ENCODE data around the gene THTPA. TPM values are rescaled to one million over a fixed set of nuclear protein-coding genes. Genes with fewer than 3 reads are reported as not detected.

THTPA gene
- total RNA-seq, 1 donor from 2014 or later = 10.6 TPM

- DNase-seq = peak; percentile 76
These were observed 4.6 kb upstream of the THTPA start, which contains the start of gene ZFHX2 for GRCh38 chr14:23551266-23552028. ZFHX2 (minus strand) TSS chr14:23551765; CDS start chr14:23535325, 16,440 bp downstream.

- DNase-seq = no peak
These were observed 564 bp upstream of the THTPA start for GRCh38 chr14:23555533-23555881.

- DNase-seq = peak; percentile 15
These were observed 799 bp downstream of the THTPA start for GRCh38 chr14:23556700-23557440.

GRCh38 chr14:23557521-23557920 is 1.4 kb downstream of the THTPA start:
- DNase-seq = no peak

GRCh38 chr14:23557946-23558345 is 1.9 kb downstream of the THTPA start:
- DNase-seq = no peak

GRCh38 chr14:23558346-23559009 is 2.4 kb downstream of the THTPA start:
- no peak for DNase-seq

- peak; percentile 78 for DNase-seq
These were observed 3.2 kb downstream of the THTPA start for GRCh38 chr14:23559010-23559925.

GRCh38 chr14:23559926-23560520 is 4.0 kb downstream of the THTPA start:
- no peak for DNase-seq

GRCh38 chr14:23561259-23561658 is 5.2 kb downstream of the THTPA start:
- no peak for DNase-seq

GRCh38 chr14:23561873-23562821 is 6.1 kb downstream of the THTPA start:
- no peak for DNase-seq

GRCh38 chr14:23562822-23563472 is 6.9 kb downstream of the THTPA start:
- DNase-seq = peak; percentile 72

GRCh38 chr14:23563473-23564180 is 7.6 kb downstream of the THTPA start:
- DNase-seq = no peak

GRCh38 chr14:23564181-23564812 is 8.2 kb downstream of the THTPA start:
- DNase-seq = no peak

- no peak for DNase-seq
These were observed 8.8 kb downstream of the THTPA start for GRCh38 chr14:23564876-23565275.

GRCh38 chr14:23565626-23566025 is 9.6 kb downstream of the THTPA start:
- no peak for DNase-seq

GRCh38 chr14:23566112-23566777 is 10.2 kb downstream of the THTPA start:
- no peak for DNase-seq

GRCh38 chr14:23566778-23567185 is 10.7 kb downstream of the THTPA start:
- peak; percentile 39 for DNase-seq

Data from dermis blood vessel endothelial cell (primary cell).